ENCODE data around the gene MIPOL1. TPM values are rescaled to one million over a fixed set of nuclear protein-coding genes. Genes with fewer than 3 reads are reported as not detected.

MIPOL1 gene
- total and polyA plus RNA-seq, 2 experiments from 2014 or later, result 5.7 to 5.9 TPM

- no peaks in the 10 kb centered on the region for H3F3A ChIP-seq (ENCODE audit: insufficient read depth)
- H3K4me3 ChIP-seq, result no peak overlapping the region
- 93 to 100% methylated on average over 2 of the region's 2 CpGs for WGBS, 2 experiments (ENCODE audit: low coverage in 1 of 2, low lambda C conversion rate in 2 of 2, missing lambda C conversion rate in 2 of 2)
- no peaks in the 10 kb centered on the region for H4K20me1 ChIP-seq (ENCODE audit: insufficient read depth)
- H3K27ac ChIP-seq, result no peak overlapping the region
- no peaks in the 10 kb centered on the region for H3K9me2 ChIP-seq (ENCODE audit: insufficient read depth)
- no peak overlapping the region for H2AFZ ChIP-seq
- no peak overlapping the region for H3K4me2 ChIP-seq (ENCODE audit: unreplicated experiment)
- H3K36me3 ChIP-seq (ENCODE audit: low read depth), result no peaks in the 10 kb centered on the region
- no peak for TF ChIP-seq EZH2phosphoT487 (IDR thresholded peaks at IDR 0.05; ENCODE audit: insufficient read depth, low read depth)
- no peak for TF ChIP-seq EZH2 (IDR thresholded peaks at IDR 0.05; ENCODE audit: insufficient read depth, poor library complexity, severe bottlenecking)
- no peak for DNase-seq
- no peaks in the 10 kb centered on the region for H3K79me2 ChIP-seq (ENCODE audit: insufficient read depth)
- H3K4me1 ChIP-seq (ENCODE audit: insufficient read depth), result no peaks in the 10 kb centered on the region
- H3K27me3 ChIP-seq (replicated peaks; ENCODE audit: insufficient read depth), result no peaks in the 10 kb centered on the region
- in situ Hi-C loops (cut with MboI), result no loop called here
- no peak overlapping the region for H3K9ac ChIP-seq
- H3K9me3 ChIP-seq (ENCODE audit: low read depth), result no peaks in the 10 kb centered on the region
Measured at GRCh38 chr14:37420622-37421021, 222.9 kb downstream of the MIPOL1 start.

- H3K4me2 ChIP-seq (ENCODE audit: unreplicated experiment), result no peak overlapping the region
- H3K36me3 ChIP-seq (ENCODE audit: low read depth), result no peaks in the 10 kb centered on the region
- H3K9ac ChIP-seq, result no peak overlapping the region
- DNase-seq, result no peak
- no peaks in the 10 kb centered on the region for H3F3A ChIP-seq (ENCODE audit: insufficient read depth)
- H3K9me3 ChIP-seq (ENCODE audit: low read depth), result no peaks in the 10 kb centered on the region
- no peaks in the 10 kb centered on the region for H3K4me1 ChIP-seq (ENCODE audit: insufficient read depth)
- in situ Hi-C loops (cut with MboI), result no loop called here
- H3K4me3 ChIP-seq, result no peak overlapping the region
- no peak overlapping the region for H3K27ac ChIP-seq
- no peaks in the 10 kb centered on the region for H4K20me1 ChIP-seq (ENCODE audit: insufficient read depth)
- H2AFZ ChIP-seq, result no peak overlapping the region
- no peak for TF ChIP-seq EZH2phosphoT487 (IDR thresholded peaks at IDR 0.05; ENCODE audit: insufficient read depth, low read depth)
- TF ChIP-seq EZH2 (IDR thresholded peaks at IDR 0.05; ENCODE audit: insufficient read depth, poor library complexity, severe bottlenecking), result no peak
- no peaks in the 10 kb centered on the region for H3K9me2 ChIP-seq (ENCODE audit: insufficient read depth)
- H3K27me3 ChIP-seq (replicated peaks; ENCODE audit: insufficient read depth), result no peaks in the 10 kb centered on the region
- no peaks in the 10 kb centered on the region for H3K79me2 ChIP-seq (ENCODE audit: insufficient read depth)
Measured at GRCh38 chr14:37422319-37422718, 224.6 kb downstream of the MIPOL1 start.

- no peak for TF ChIP-seq EZH2 (IDR thresholded peaks at IDR 0.05; ENCODE audit: insufficient read depth, poor library complexity, severe bottlenecking)
- TF ChIP-seq EZH2phosphoT487 (IDR thresholded peaks at IDR 0.05; ENCODE audit: insufficient read depth, low read depth), result no peak
- no peaks in the 10 kb centered on the region for H3F3A ChIP-seq (ENCODE audit: insufficient read depth)
- H3K79me2 ChIP-seq (ENCODE audit: insufficient read depth), result no peaks in the 10 kb centered on the region
- H3K36me3 ChIP-seq (ENCODE audit: low read depth), result no peaks in the 10 kb centered on the region
- no peak overlapping the region for H3K27ac ChIP-seq
- H4K20me1 ChIP-seq (ENCODE audit: insufficient read depth), result no peaks in the 10 kb centered on the region
- H3K9me3 ChIP-seq (ENCODE audit: low read depth), result no peaks in the 10 kb centered on the region
- no peak overlapping the region for H3K9ac ChIP-seq
- DNase-seq, result no peak
- no peak overlapping the region for H3K4me2 ChIP-seq (ENCODE audit: unreplicated experiment)
- H2AFZ ChIP-seq, result no peak overlapping the region
- H3K4me3 ChIP-seq, result no peak overlapping the region
- no peaks in the 10 kb centered on the region for H3K4me1 ChIP-seq (ENCODE audit: insufficient read depth)
- WGBS, 2 experiments (ENCODE audit: low coverage in 1 of 2, low lambda C conversion rate in 2 of 2, missing lambda C conversion rate in 2 of 2), result 55 to 61% methylated on average over 2 of the region's 2 CpGs
- H3K9me2 ChIP-seq (ENCODE audit: insufficient read depth), result no peaks in the 10 kb centered on the region
- in situ Hi-C loops (cut with MboI), result no loop called here
- H3K27me3 ChIP-seq (replicated peaks; ENCODE audit: insufficient read depth), result no peaks in the 10 kb centered on the region
Measured at GRCh38 chr14:37422748-37423147, 225.0 kb downstream of the MIPOL1 start.

GRCh38 chr14:37428954-37429353 lies 231.2 kb downstream of the MIPOL1 start:
- no peak for DNase-seq
- Histone ChIP-seq H2AFZ (no peak overlapping the region), H3K36me3 (ENCODE audit: low read depth) (no peaks in the 10 kb centered on the region), H4K20me1 (ENCODE audit: insufficient read depth) (no peaks in the 10 kb centered on the region), H3K4me3 (no peak overlapping the region), H3K9me3 (ENCODE audit: low read depth) (no peaks in the 10 kb centered on the region), H3K4me1 (ENCODE audit: insufficient read depth) (no peaks in the 10 kb centered on the region), H3K9me2 (ENCODE audit: insufficient read depth) (no peaks in the 10 kb centered on the region), H3K9ac (no peak overlapping the region), H3K79me2 (ENCODE audit: insufficient read depth) (no peaks in the 10 kb centered on the region), H3K27ac (no peak overlapping the region), H3K4me2 (ENCODE audit: unreplicated experiment) (no peak overlapping the region), H3F3A (ENCODE audit: insufficient read depth) (no peaks in the 10 kb centered on the region), H3K27me3 (replicated peaks; ENCODE audit: insufficient read depth) (no peaks in the 10 kb centered on the region)
- 90 to 94% methylated on average over 1 of the region's 1 CpG for WGBS, 2 experiments (ENCODE audit: low coverage in 1 of 2, low lambda C conversion rate in 2 of 2, missing lambda C conversion rate in 2 of 2)
- TF ChIP-seq EZH2 (IDR thresholded peaks at IDR 0.05; ENCODE audit: insufficient read depth, poor library complexity, severe bottlenecking) (no peak), EZH2phosphoT487 (IDR thresholded peaks at IDR 0.05; ENCODE audit: insufficient read depth, low read depth) (no peak)
- in situ Hi-C loops (cut with MboI), result no loop called here

- DNase-seq, result no peak
- Histone ChIP-seq H3K4me1 (ENCODE audit: insufficient read depth) (no peaks in the 10 kb centered on the region), H3F3A (ENCODE audit: insufficient read depth) (no peaks in the 10 kb centered on the region), H3K9me2 (ENCODE audit: insufficient read depth) (no peaks in the 10 kb centered on the region), H4K20me1 (ENCODE audit: insufficient read depth) (no peaks in the 10 kb centered on the region), H3K27ac (no peak overlapping the region), H3K9me3 (ENCODE audit: low read depth) (no peaks in the 10 kb centered on the region), H3K27me3 (replicated peaks; ENCODE audit: insufficient read depth) (no peaks in the 10 kb centered on the region), H2AFZ (no peak overlapping the region), H3K9ac (no peak overlapping the region), H3K79me2 (ENCODE audit: insufficient read depth) (no peaks in the 10 kb centered on the region), H3K4me2 (ENCODE audit: unreplicated experiment) (no peak overlapping the region), H3K36me3 (ENCODE audit: low read depth) (no peaks in the 10 kb centered on the region), H3K4me3 (no peak overlapping the region)
- 47 to 60% methylated on average over 1 of the region's 1 CpG for WGBS, 2 experiments (ENCODE audit: low coverage in 1 of 2, low lambda C conversion rate in 2 of 2, missing lambda C conversion rate in 2 of 2)
- TF ChIP-seq EZH2 (IDR thresholded peaks at IDR 0.05; ENCODE audit: insufficient read depth, poor library complexity, severe bottlenecking) (no peak), EZH2phosphoT487 (IDR thresholded peaks at IDR 0.05; ENCODE audit: insufficient read depth, low read depth) (no peak)
- in situ Hi-C loops (cut with MboI), result no loop called here
Measured at GRCh38 chr14:37429618-37430017, 231.9 kb downstream of the MIPOL1 start.
